Measurements from ENCODE around the gene ZP2. TPM values are rescaled to one million over a fixed set of nuclear protein-coding genes. Genes with fewer than 3 reads are reported as not detected.
"Not testable (repeated sequence)": the region's sequence is repeated elsewhere in the genome, so short reads cannot be mapped to it uniquely, and the experiment has no call there.

Gene ZP2
- total RNA-seq, 2 experiments from 2014 or later, result not detected

GRCh38 chr16:21160276-21160675, 51.1 kb downstream of the ZP2 start:
- H3K4me3 Mint-ChIP-seq, result no peak overlapping the region

GRCh38 chr16:21159281-21159951, 52.0 kb downstream of the ZP2 start:
- H3K9me3 Mint-ChIP-seq, result no peaks in the 10 kb centered on the region
- POLR2A ChIA-PET, result interaction anchor here (0.9 to 2.2 kb wide), 4 partner anchors 8 to 418 kb away, joined by 3 to 13 read pairs (median 5); partner anchors contain the start of gene THUMPD1
- peak overlapping the region; percentile 87 for H3K4me3 Mint-ChIP-seq
- ATAC-seq (ENCODE audit: low read depth), result no peak
- peaks cover 6% of the 10 kb centered on the region for H3K36me3 Mint-ChIP-seq
- H3K4me1 Mint-ChIP-seq, result peaks cover 8% of the 10 kb centered on the region
- H3K27ac Mint-ChIP-seq, result peak overlapping the region; percentile 77
- H3K27me3 Mint-ChIP-seq, result no peaks in the 10 kb centered on the region
- peak; percentile 38 for DNase-seq

More at GRCh38 chr16:21160276-21160675, 51.1 kb downstream of the ZP2 start:
- peaks cover 9% of the 10 kb centered on the region for H3K36me3 Mint-ChIP-seq
- H3K27ac Mint-ChIP-seq, result no peak overlapping the region
- ATAC-seq (ENCODE audit: low read depth), result no peak
- H3K9me3 Mint-ChIP-seq, result no peaks in the 10 kb centered on the region
- no peak for DNase-seq
- H3K4me1 Mint-ChIP-seq, result peaks cover 8% of the 10 kb centered on the region
- H3K27me3 Mint-ChIP-seq, result no peaks in the 10 kb centered on the region
- POLR2A ChIA-PET, result no interaction called here

GRCh38 chr16:21158208-21159110, 52.9 kb downstream of the ZP2 start, which contains the start of gene LDAF1:
LDAF1 (plus strand) TSS chr16:21158674; CDS start chr16:21161183, 2,509 bp downstream.
- Mint-ChIP-seq H3K9me3 (no peaks in the 10 kb centered on the region), H3K4me3 (peak within 1 kb of the TSS; percentile 87), H3K36me3 (peaks cover 6% of the 10 kb centered on the region), H3K27ac (peak within 1 kb of the TSS; percentile 77), H3K27me3 (no peaks in the 10 kb centered on the region), H3K4me1 (peaks cover 8% of the 10 kb centered on the region)
- ATAC-seq (ENCODE audit: low read depth) (peak; percentile 99), DNase-seq (peak; percentile 89)
- POLR2A ChIA-PET, result interaction anchor here (0.6 to 2.2 kb wide), 5 partner anchors 9 to 417 kb away, joined by 3 to 13 read pairs (median 4); partner anchors contain the start of gene THUMPD1

- H3K27me3 Mint-ChIP-seq, result no peaks in the 10 kb centered on the region
- POLR2A ChIA-PET, result interaction anchor here (2.2 kb wide), 1 partner anchor 143 kb away, joined by 13 read pairs; no protein-coding TSS in a partner anchor
- H3K4me3 Mint-ChIP-seq, result peak overlapping the region; percentile 87
- DNase-seq (no peak), ATAC-seq (ENCODE audit: low read depth) (no peak)
- peaks cover 4% of the 10 kb centered on the region for H3K36me3 Mint-ChIP-seq
- no peak overlapping the region for H3K27ac Mint-ChIP-seq
- no peaks in the 10 kb centered on the region for H3K9me3 Mint-ChIP-seq
- peaks cover 5% of the 10 kb centered on the region for H3K4me1 Mint-ChIP-seq
These were observed 53.7 kb downstream of the ZP2 start for GRCh38 chr16:21157632-21158031.

- H3K4me3 Mint-ChIP-seq, result no peak overlapping the region
- no peaks in the 10 kb centered on the region for H3K9me3 Mint-ChIP-seq
- no peak overlapping the region for H3K27ac Mint-ChIP-seq
- peaks cover 5% of the 10 kb centered on the region for H3K4me1 Mint-ChIP-seq
- POLR2A ChIA-PET, result interaction anchor here (0.7 to 2.2 kb wide), 2 partner anchors 144 to 415 kb away, joined by 3 to 13 read pairs; partner anchors contain the start of gene THUMPD1
- H3K36me3 Mint-ChIP-seq, result peaks cover 4% of the 10 kb centered on the region
- no peak for ATAC-seq (ENCODE audit: low read depth)
- DNase-seq, result no peak
- H3K27me3 Mint-ChIP-seq, result no peaks in the 10 kb centered on the region
These were observed 54.5 kb downstream of the ZP2 start for GRCh38 chr16:21156767-21157467.

- H3K27me3 Mint-ChIP-seq; H3K4me3 Mint-ChIP-seq; H3K27ac Mint-ChIP-seq; DNase-seq; H3K36me3 Mint-ChIP-seq; H3K4me1 Mint-ChIP-seq; POLR2A ChIA-PET; ATAC-seq (ENCODE audit: low read depth); H3K9me3 Mint-ChIP-seq: not testable (repeated sequence)
These were observed 55.4 kb downstream of the ZP2 start for GRCh38 chr16:21156011-21156410.

- H3K36me3 Mint-ChIP-seq; DNase-seq; H3K9me3 Mint-ChIP-seq; H3K27ac Mint-ChIP-seq; ATAC-seq (ENCODE audit: low read depth); H3K4me3 Mint-ChIP-seq; POLR2A ChIA-PET; H3K4me1 Mint-ChIP-seq: not testable (repeated sequence)
- H3K27me3 Mint-ChIP-seq, result peaks cover 17% of the 10 kb centered on the region
These were observed 58.1 kb downstream of the ZP2 start for GRCh38 chr16:21153124-21153729.

- not testable (repeated sequence) for H3K4me1 Mint-ChIP-seq, H3K27ac Mint-ChIP-seq
- peaks cover 17% of the 10 kb centered on the region for H3K27me3 Mint-ChIP-seq
These were observed 59.0 kb downstream of the ZP2 start for GRCh38 chr16:21152160-21153030.

GRCh38 chr16:21150375-21151001, 60.9 kb downstream of the ZP2 start, which contains the start of gene DNAH3:
DNAH3 (minus strand) TSS chr16:21150846; CDS start chr16:21150319, 527 bp downstream.
- no peak for ATAC-seq (ENCODE audit: low read depth)
- Mint-ChIP-seq H3K36me3 (no peaks in the 10 kb centered on the region), H3K4me3 (no peak within 1 kb of the TSS), H3K9me3 (no peaks in the 10 kb centered on the region), H3K27me3 (peaks cover 19% of the 10 kb centered on the region), H3K4me1 (peaks cover 1% of the 10 kb centered on the region), H3K27ac (no peak within 1 kb of the TSS)
- DNase-seq, result no peak
- POLR2A ChIA-PET, result no interaction called here

More at GRCh38 chr16:21152160-21153030, 59.0 kb downstream of the ZP2 start:
- POLR2A ChIA-PET; ATAC-seq (ENCODE audit: low read depth); H3K4me3 Mint-ChIP-seq; DNase-seq; H3K36me3 Mint-ChIP-seq; H3K9me3 Mint-ChIP-seq: not testable (repeated sequence)
